Esophagus muscularis mucosa (tissue), 4 donors: Measurements from ENCODE around the gene HSFX1. TPM values are rescaled to one million over a fixed set of nuclear protein-coding genes. Genes with fewer than 3 reads are reported as not detected.
"Not testable (repeated sequence)": the region's sequence is repeated elsewhere in the genome, so short reads cannot be mapped to it uniquely, and the experiment has no call there.

Experiments used
- DNase-seq: peaks from one replicate; pipeline ENCODE4 v3.0.0-alpha.2; 2017; ENCODE audit errors: extremely low spot score
- H3K27ac ChIP-seq, 4 donors: fragments of 200-600 bp; sonication (generic); replicated peaks in 1 of 4; 1 replicate in 3 of 4; 2 replicates in 1 of 4; pipeline ENCODE4 v1.5.1; 2016 to 2019; ENCODE audit warnings: mild to moderate bottlenecking in 1 of 4
- H3K27me3 ChIP-seq, 4 donors: fragments of 200-600 bp; sonication (generic); one replicate each; pipeline versions ENCODE4 v1.5.1 to v1.6.0; 2016 to 2019
- H3K36me3 ChIP-seq, 4 donors: fragments of 200-600 bp; sonication (generic); one replicate each; pipeline ENCODE4 v1.5.1; 2016 to 2019
- H3K4me1 ChIP-seq, 4 donors: fragments of 200-600 bp; sonication (generic); one replicate each; pipeline ENCODE4 v1.5.1; 2016 to 2019
- H3K4me3 ChIP-seq, 4 donors: fragments of 200-600 bp; sonication (generic); 1 replicate in 2 of 4; 2 replicates in 2 of 4; pipeline ENCODE4 v1.5.1; 2016 to 2019; ENCODE audit warnings: mild to moderate bottlenecking in 4 of 4, moderate library complexity in 1 of 4
- H3K9me3 ChIP-seq, 4 donors: fragments of 200-600 bp; sonication (generic); 1 replicate in 3 of 4; 2 replicates in 1 of 4; pipeline ENCODE4 v1.5.1; 2016 to 2019
- CTCF ChIP-seq, 3 experiments: fragments of 200-600 bp in 2 of 3; fragments of 450-650 bp in 1 of 3; sonication (generic) in 2 of 3; IDR thresholded peaks; one replicate each; pipeline ENCODE4 v1.5.1; 2017 to 2019; ENCODE audit warnings: antibody characterized with exemption in 3 of 3, mild to moderate bottlenecking in 2 of 3, moderate library complexity in 1 of 3
- EP300 ChIP-seq: sonication (generic); formaldehyde crosslinking; IDR thresholded peaks from one replicate; pipeline ENCODE4 v1.6.1; 2017; ENCODE audit warnings: antibody characterized with exemption
- POLR2A ChIP-seq: fragments of 450-650 bp; IDR thresholded peaks from one replicate; pipeline ENCODE4 v1.6.1; 2017; ENCODE audit warnings: antibody characterized with exemption, moderate library complexity, mild to moderate bottlenecking, low read depth
- POLR2AphosphoS5 ChIP-seq, 2 donors: sonication (generic); formaldehyde crosslinking; IDR thresholded peaks; one replicate each; pipeline ENCODE4 v1.6.1; 2017; ENCODE audit warnings: antibody characterized with exemption in 2 of 2
- WGBS: methylation state at CpG from one replicate; pipeline ENCODE4 v1.1.5; 2018; 5-methylcytosine and 5-hydroxymethylcytosine counted together
- intact Hi-C: fragments of 100-400 bp; cut with DNase I; formaldehyde crosslinking; loops from one replicate; pipeline ENCODE4 v1.15.1; 2023
- total RNA-seq, 4 donors: library from RNA; depleted of rRNA; stranded (reverse); fragments of >200 nt; gene quantifications; one replicate each; pipeline versions ENCODE4 v1.1.0 to v1.2.1, GENCODE V29; 2016

Gene HSFX1, protein sequence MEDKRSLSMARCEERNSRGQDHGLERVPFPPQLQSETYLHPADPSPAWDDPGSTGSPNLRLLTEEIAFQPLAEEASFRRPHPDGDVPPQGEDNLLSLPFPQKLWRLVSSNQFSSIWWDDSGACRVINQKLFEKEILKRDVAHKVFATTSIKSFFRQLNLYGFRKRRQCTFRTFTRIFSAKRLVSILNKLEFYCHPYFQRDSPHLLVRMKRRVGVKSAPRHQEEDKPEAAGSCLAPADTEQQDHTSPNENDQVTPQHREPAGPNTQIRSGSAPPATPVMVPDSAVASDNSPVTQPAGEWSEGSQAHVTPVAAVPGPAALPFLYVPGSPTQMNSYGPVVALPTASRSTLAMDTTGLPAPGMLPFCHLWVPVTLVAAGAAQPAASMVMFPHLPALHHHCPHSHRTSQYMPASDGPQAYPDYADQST
- total RNA-seq: 1 to 10 TPM in 3 of 4 donors, under 1 TPM in 1; 0.78 to 2.0 (median 1.2) TPM

DNA sequence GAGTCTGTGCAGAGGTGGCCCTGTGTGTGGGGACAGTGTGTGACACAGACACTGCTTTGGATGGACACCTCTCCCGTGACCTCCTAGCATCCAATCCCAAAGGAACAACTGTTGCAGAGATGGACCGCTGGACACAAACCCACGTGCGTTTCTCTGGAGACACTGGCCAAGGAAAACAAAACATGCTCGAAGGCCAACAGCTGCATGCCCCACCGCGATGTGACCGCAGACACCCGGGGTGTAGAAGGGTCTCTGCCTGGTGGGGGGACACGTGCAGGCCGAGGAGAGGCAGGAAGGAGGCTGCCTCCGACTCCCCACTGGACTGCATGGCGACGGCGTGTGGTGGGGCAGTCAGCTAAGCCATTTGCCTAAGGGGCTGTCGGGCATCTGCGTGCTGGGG lies at the start of gene HSFX1:
Gene HSFX1, plus strand, starts transcription at position 301 of the 400 bp plus-strand sequence. CDS start 614 bp downstream, outside the sequence.
- H3K27ac ChIP-seq, DNase-seq, intact Hi-C loops, H3K9me3 ChIP-seq, H3K36me3 ChIP-seq, H3K4me3 ChIP-seq, H3K27me3 ChIP-seq, H3K4me1 ChIP-seq: not testable (repeated sequence)
- WGBS: no CpG with 5 or more reads among the region's 17 CpGs

DNA sequence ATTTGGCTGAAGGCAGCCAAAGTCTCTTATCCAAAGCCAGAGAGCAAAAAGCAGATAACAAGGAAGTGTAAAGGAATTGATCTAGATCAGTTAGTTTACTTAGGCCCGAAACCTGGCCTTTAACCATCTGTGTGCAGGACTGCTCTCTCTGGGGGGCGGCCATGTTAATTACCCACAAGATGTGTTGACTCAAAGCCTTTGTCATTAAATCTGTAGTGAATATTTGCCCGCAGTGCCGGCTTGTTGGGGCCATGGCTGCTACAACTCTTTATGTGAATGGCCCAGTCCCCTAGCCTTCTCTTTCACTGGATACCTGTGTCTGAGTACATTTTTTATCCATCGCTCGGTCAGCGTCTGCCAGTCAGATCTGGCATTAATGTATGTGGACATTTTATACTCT lies 46.6 kb upstream of the HSFX1 start:
- H3K4me1 ChIP-seq, DNase-seq, H3K4me3 ChIP-seq, H3K27me3 ChIP-seq, H3K27ac ChIP-seq, H3K9me3 ChIP-seq, H3K36me3 ChIP-seq, intact Hi-C loops: not testable (repeated sequence)
- WGBS: 90% methylated on average over 3 of the region's 7 CpGs

- intact Hi-C loops: not testable (repeated sequence)
Observed at GRCh38 chrX:149742269-149742668, 31.6 kb upstream of the HSFX1 start.

GRCh38 chrX:149746390-149747007 lies 27.4 kb upstream of the HSFX1 start:
- H3K4me3 ChIP-seq, DNase-seq, H3K36me3 ChIP-seq, H3K9me3 ChIP-seq, intact Hi-C loops, H3K27ac ChIP-seq, H3K4me1 ChIP-seq, H3K27me3 ChIP-seq: not testable (repeated sequence)
- no CpG with 5 or more reads among the region's 6 CpGs for WGBS

More at GRCh38 chrX:149742269-149742668, 31.6 kb upstream of the HSFX1 start:
- not testable (repeated sequence) for H3K9me3 ChIP-seq, H3K4me1 ChIP-seq, DNase-seq, H3K27ac ChIP-seq, H3K36me3 ChIP-seq, H3K4me3 ChIP-seq, H3K27me3 ChIP-seq
- WGBS: no CpG with 5 or more reads among the region's 6 CpGs

GRCh38 chrX:149757206-149758067 lies 16.4 kb upstream of the HSFX1 start:
- H3K9me3 ChIP-seq: no peaks in the 10 kb centered on the region
- intact Hi-C loops: no loop called here
- no peaks in the 10 kb centered on the region for H3K4me1 ChIP-seq
- no peak overlapping the region for H3K27ac ChIP-seq
- no peak for DNase-seq
- peaks cover 0 to 15% (median 0%) of the 10 kb centered on the region in 4 donors for H3K27me3 ChIP-seq
- WGBS: 70% methylated on average over 5 of the region's 8 CpGs
- TF ChIP-seq POLR2AphosphoS5 (IDR thresholded peaks at IDR 0.05): no peak
- TF ChIP-seq EP300: no peak
- no peak for TF ChIP-seq CTCF (IDR thresholded peaks at IDR 0.05)
- no peak for TF ChIP-seq POLR2A
- H3K4me3 ChIP-seq: no peak overlapping the region
- H3K36me3 ChIP-seq: no peaks in the 10 kb centered on the region

- intact Hi-C loops: no loop called here
- Histone ChIP-seq H3K4me3 (no peak overlapping the region), H3K4me1 (no peaks in the 10 kb centered on the region), H3K27ac (no peak overlapping the region), H3K27me3 (peaks cover 0 to 15% (median 0%) of the 10 kb centered on the region in 4 donors), H3K9me3 (no peaks in the 10 kb centered on the region), H3K36me3 (no peaks in the 10 kb centered on the region)
- DNase-seq: no peak
- TF ChIP-seq POLR2AphosphoS5 (IDR thresholded peaks at IDR 0.05) (no peak), CTCF (IDR thresholded peaks at IDR 0.05) (no peak), POLR2A (no peak), EP300 (no peak)
- 66% methylated on average over 5 of the region's 18 CpGs for WGBS
Observed at GRCh38 chrX:149758068-149758714, 15.7 kb upstream of the HSFX1 start.

DNA sequence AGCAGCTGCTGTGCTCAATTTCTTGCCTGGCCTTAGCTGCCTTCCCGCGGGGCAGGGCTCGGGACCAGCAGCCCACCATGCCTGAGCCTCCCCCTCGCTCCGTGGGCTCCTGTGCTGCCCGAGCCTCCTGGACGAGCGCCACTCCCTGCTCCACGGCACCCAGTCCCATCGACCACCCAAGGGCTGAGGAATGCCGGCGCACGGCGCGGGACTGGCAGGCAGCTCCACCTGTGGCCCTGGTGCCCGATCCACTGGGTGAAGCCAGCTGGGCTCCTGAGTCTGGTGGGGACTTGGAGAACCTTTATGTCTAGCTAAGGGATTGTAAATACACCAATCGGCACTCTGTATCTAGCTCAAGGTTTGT lies 15.2 kb upstream of the HSFX1 start:
- H3K27me3 ChIP-seq: peaks cover 0 to 15% (median 0%) of the 10 kb centered on the region in 4 donors
- H3K4me3 ChIP-seq, DNase-seq, H3K9me3 ChIP-seq, H3K27ac ChIP-seq, intact Hi-C loops, H3K36me3 ChIP-seq, H3K4me1 ChIP-seq: not testable (repeated sequence)
- 95% methylated on average over 14 of the region's 17 CpGs for WGBS
